SK-N-SH treated with all-trans-retinoic acid at 6 μM for 48 hours (cell line): ENCODE results near the gene FES.

Source experiments
- ARNTL ChIP-seq: fragments of 450-650 bp; formaldehyde crosslinking; IDR thresholded peaks from 2 replicates; pipeline ENCODE4 v1.5.0; 2020; ENCODE audit warnings: low read depth, mild to moderate bottlenecking, moderate library complexity, borderline replicate concordance
- BACH2 ChIP-seq: fragments of 250-450 bp; sonication (Bioruptor Pico); IDR thresholded peaks from 2 replicates; pipeline ENCODE4 v1.9.0; 2021; ENCODE audit warnings: mild to moderate bottlenecking, borderline replicate concordance
- CSDC2 ChIP-seq: fragments of 250-450 bp; sonication (Bioruptor Pico); IDR thresholded peaks from 2 replicates; pipeline ENCODE4 v1.5.0; 2020; ENCODE audit warnings: mild to moderate bottlenecking, moderate library complexity
- ISL1 ChIP-seq: fragments of 250-450 bp; sonication (Bioruptor Pico); IDR thresholded peaks from 2 replicates; pipeline ENCODE4 v2.1.2; 2022; ENCODE audit warnings: mild to moderate bottlenecking, moderate library complexity
- OSR1 ChIP-seq: fragments of 250-450 bp; sonication (Bioruptor Pico); IDR thresholded peaks from 2 replicates; pipeline ENCODE4 v1.8.0; 2022; ENCODE audit warnings: moderate library complexity, mild to moderate bottlenecking, inconsistent platforms
- PATZ1 ChIP-seq: fragments of 250-450 bp; sonication (Bioruptor Pico); IDR thresholded peaks from 2 replicates; pipeline ENCODE4 v1.8.0; 2020; ENCODE audit warnings: mild to moderate bottlenecking, moderate library complexity, borderline replicate concordance
- PPARA ChIP-seq: fragments of 250-450 bp; sonication (Bioruptor Pico); IDR thresholded peaks from 2 replicates; pipeline ENCODE4 v1.5.0; 2020; ENCODE audit warnings: mild to moderate bottlenecking, borderline replicate concordance
- RARB ChIP-seq: fragments of 250-450 bp; sonication (Bioruptor Pico); IDR thresholded peaks from 2 replicates; pipeline ENCODE4 v1.8.0; 2021; ENCODE audit warnings: mild to moderate bottlenecking, moderate library complexity
- TSHZ2 ChIP-seq: fragments of 250-450 bp; sonication (Bioruptor Pico); IDR thresholded peaks from 2 replicates; pipeline ENCODE4 v1.5.0; 2020; ENCODE audit warnings: mild to moderate bottlenecking, moderate library complexity
- ZFP3 ChIP-seq: fragments of 250-450 bp; sonication (Bioruptor Pico); IDR thresholded peaks from 2 replicates; pipeline ENCODE4 v1.5.0; 2020; ENCODE audit warnings: mild to moderate bottlenecking, moderate library complexity
- ZFP30 ChIP-seq: fragments of 450-650 bp; formaldehyde crosslinking; IDR thresholded peaks from 2 replicates; pipeline ENCODE4 v1.5.0; 2022; ENCODE audit warnings: mild to moderate bottlenecking, moderate library complexity
- ZNF565 ChIP-seq: fragments of 450-650 bp; formaldehyde crosslinking; conservative IDR thresholded peaks from 2 replicates; pipeline ENCODE4 v1.5.0; 2020; ENCODE audit warnings: low read depth, mild to moderate bottlenecking, moderate library complexity
- ZNF70 ChIP-seq: fragments of 450-650 bp; formaldehyde crosslinking; IDR thresholded peaks from 2 replicates; pipeline ENCODE4 v1.5.0; 2020; ENCODE audit warnings: mild to moderate bottlenecking, moderate library complexity

GRCh38 chr15:90910441-90911301 is 26.4 kb downstream of the FES start:
- TF ChIP-seq PATZ1 (CRISPR knock-in tag) (no peak), BACH2 (no peak), ZFP3 (CRISPR knock-in tag) (no peak), PPARA (CRISPR knock-in tag) (no peak), OSR1 (CRISPR knock-in tag) (no peak), CSDC2 (CRISPR knock-in tag) (no peak), ZNF565 (CRISPR knock-in tag) (no peak), TSHZ2 (CRISPR knock-in tag) (no peak), ARNTL (no peak), RARB (CRISPR knock-in tag) (no peak), ZFP30 (CRISPR knock-in tag) (no peak), ZNF70 (CRISPR knock-in tag) (no peak), ISL1 (no peak)
